ENCODE data around the gene OSBP2. TPM values are rescaled to one million over a fixed set of nuclear protein-coding genes. Genes with fewer than 3 reads are reported as not detected.

Gene OSBP2
- total RNA-seq, 2 experiments from 2014 or later = 0.58 to 0.72 TPM

DNA sequence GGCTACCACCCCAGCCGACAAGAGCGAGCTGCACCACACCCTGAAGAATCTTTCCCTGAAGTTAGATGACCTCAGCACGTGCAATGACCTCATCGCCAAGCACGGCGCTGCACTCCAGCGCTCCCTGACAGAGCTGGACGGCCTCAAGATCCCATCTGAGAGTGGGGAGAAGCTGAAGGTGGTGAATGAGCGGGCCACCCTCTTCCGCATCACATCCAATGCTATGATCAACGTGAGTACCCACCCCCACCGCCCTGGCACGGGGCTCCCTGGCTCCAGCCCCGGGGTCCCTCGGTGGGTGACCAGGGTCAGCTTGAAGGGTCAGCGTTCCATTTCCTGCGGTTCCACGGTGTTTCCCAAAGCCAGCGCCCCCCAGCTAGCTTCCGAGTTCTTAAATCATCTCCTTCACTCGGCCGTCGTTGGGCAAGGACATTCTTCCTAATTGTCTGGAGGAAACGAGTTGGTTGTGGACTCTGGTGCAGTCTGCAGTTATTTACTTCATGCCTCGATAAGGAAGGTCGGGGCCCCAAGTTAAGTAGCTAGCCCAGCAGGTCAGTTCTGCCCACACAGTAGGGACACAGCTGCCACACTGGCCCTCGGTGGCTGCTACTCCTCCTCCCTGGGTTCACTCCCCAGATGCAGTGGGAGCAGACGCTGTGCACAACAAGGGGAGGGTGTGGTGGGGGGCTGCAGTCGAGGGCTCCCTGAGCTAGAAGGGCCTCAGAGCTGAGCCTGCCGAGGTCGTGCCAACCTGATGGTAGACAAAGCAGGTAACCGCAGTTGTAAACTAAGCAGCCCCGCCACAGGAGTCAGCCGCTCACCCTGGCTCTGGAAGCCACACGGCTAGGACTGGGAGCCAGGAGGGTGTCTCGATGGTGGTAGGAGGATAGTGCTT, 176.0 kb downstream of the OSBP2 start:
- POLR2A ChIA-PET = interaction anchor here (0.7 kb wide), 1 partner anchor 11 kb away, joined by 3 read pairs; no protein-coding TSS in a partner anchor
- DNase-seq = no peak
- no peaks in the 10 kb centered on the region for H3K27me3 Mint-ChIP-seq

DNA sequence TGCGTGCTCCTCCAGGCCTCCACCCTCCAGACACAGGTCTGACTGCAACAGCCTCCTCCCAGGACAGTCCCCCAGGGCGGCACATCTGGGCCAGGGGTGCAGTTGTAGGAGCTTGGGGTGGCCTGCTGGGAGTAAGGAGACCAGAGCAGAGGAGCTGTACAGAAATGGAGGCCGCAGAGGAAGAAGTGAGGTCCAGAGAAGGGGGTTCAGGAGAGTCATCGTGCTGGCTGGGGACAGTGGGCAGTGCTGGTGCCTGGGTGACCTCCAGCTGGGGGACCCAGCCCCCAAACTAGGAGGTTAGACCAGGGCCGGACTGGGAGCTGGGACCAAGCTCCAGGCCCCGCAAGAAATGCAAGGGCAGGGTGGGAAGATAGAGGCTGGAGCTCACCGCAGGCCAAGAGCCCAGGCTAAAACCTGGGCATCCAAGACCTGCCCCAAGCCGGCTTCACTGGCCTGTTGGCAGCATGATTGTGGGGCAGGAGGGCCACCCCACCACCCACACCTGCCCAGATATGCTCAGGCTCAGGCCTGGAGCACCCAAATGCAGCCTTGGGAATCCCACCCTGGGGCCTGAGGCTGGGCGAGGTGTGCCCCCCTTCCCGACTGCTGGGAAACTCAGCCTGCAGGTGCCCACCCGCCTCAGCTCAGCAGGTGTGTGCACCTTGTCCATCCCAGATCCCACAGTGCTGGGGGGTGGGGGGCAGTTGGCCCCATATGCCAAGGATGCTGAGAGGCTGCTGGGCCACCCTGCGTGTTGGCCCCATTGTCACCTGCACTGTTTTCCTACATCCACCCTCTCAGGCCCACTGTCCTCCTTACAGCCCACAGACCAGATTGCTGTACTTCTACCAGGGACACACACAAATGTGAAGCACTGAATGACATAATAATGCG, 177.0 kb downstream of the OSBP2 start:
- no peak overlapping the region for H3K27ac Mint-ChIP-seq
- ATAC-seq (no peak), DNase-seq (no peak)
- intact Hi-C loops (cut with micrococcal nuclease) = no loop called here
- ChIA-PET POLR2A (interaction anchor here (0.7 kb wide), 1 partner anchor 10 kb away, joined by 3 read pairs; no protein-coding TSS in a partner anchor), CTCF (no interaction called here)
- H3K27me3 Mint-ChIP-seq = no peaks in the 10 kb centered on the region
- no peaks in the 10 kb centered on the region for H3K9me3 Mint-ChIP-seq
- no peak for TF ChIP-seq CTCF (IDR thresholded peaks at IDR 0.05)
- H3K4me1 Mint-ChIP-seq (ENCODE audit: low read depth) = peaks cover 4% of the 10 kb centered on the region
- H3K36me3 Mint-ChIP-seq (ENCODE audit: low read depth) = no peaks in the 10 kb centered on the region
- no peak overlapping the region for H3K4me3 Mint-ChIP-seq

More for the DNA sequence above, 176.0 kb downstream of the OSBP2 start:
- Mint-ChIP-seq H3K36me3 (ENCODE audit: low read depth) (no peaks in the 10 kb centered on the region), H3K27ac (no peak overlapping the region), H3K9me3 (no peaks in the 10 kb centered on the region), H3K4me3 (no peak overlapping the region), H3K4me1 (ENCODE audit: low read depth) (peaks cover 4% of the 10 kb centered on the region)
- ATAC-seq = no peak
- TF ChIP-seq CTCF (IDR thresholded peaks at IDR 0.05) = no peak
- CTCF ChIA-PET = no interaction called here
- intact Hi-C loops (cut with micrococcal nuclease) = no loop called here

- H3K36me3 Mint-ChIP-seq (ENCODE audit: low read depth) = no peaks in the 10 kb centered on the region
- no peaks in the 10 kb centered on the region for H3K27me3 Mint-ChIP-seq
- intact Hi-C loops (cut with micrococcal nuclease) = no loop called here
- TF ChIP-seq CTCF (IDR thresholded peaks at IDR 0.05) = no peak
- no peak overlapping the region for H3K4me3 Mint-ChIP-seq
- no peak for ATAC-seq
- H3K4me1 Mint-ChIP-seq (ENCODE audit: low read depth) = peaks cover 2% of the 10 kb centered on the region
- DNase-seq = no peak
- ChIA-PET CTCF (no interaction called here), POLR2A (no interaction called here)
- H3K9me3 Mint-ChIP-seq = no peaks in the 10 kb centered on the region
- no peak overlapping the region for H3K27ac Mint-ChIP-seq
Measured at GRCh38 chr22:30872285-30873041, 177.8 kb downstream of the OSBP2 start.

DNA sequence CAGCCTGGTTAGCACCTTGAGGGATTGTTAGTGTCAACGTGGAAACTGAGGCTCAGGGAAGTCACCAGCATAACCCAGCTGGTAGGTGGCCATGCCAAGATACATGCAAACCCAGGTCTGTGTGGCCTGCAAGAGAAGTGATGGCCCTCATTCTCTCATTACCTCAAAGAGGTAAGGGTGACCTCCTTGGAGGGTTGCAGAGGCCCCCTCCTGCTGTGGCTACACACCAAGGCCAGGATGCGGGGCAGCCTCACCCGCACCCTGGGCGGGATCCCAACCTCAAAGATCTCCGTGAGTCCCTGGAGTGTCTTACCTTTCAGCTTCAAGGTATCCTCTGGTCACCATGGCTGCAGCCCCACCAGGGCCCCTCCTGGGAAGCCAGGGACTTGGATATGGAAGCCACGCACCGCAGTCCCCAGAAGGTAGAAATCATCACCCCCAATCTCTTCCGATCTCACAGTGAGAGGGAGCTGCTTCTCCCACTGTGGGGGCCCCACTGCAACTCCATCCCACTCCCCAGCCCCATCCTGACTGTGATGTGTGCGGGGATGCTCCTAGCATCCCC, 178.5 kb downstream of the OSBP2 start:
- ChIA-PET POLR2A (no interaction called here), CTCF (no interaction called here)
- Mint-ChIP-seq H3K36me3 (ENCODE audit: low read depth) (no peaks in the 10 kb centered on the region), H3K4me1 (ENCODE audit: low read depth) (peaks cover 2% of the 10 kb centered on the region), H3K27ac (no peak overlapping the region), H3K27me3 (no peaks in the 10 kb centered on the region), H3K9me3 (no peaks in the 10 kb centered on the region), H3K4me3 (no peak overlapping the region)
- intact Hi-C loops (cut with micrococcal nuclease) = no loop called here
- DNase-seq (no peak), ATAC-seq (no peak)
- TF ChIP-seq CTCF (IDR thresholded peaks at IDR 0.05) = no peak

Data from activated CD8-positive, alpha-beta T cell treated with anti-CD3 and anti-CD28 coated beads for 36 hours (primary cell).